Measurements from ENCODE around the gene SREBF1.

SREBF1 gene

DNA sequence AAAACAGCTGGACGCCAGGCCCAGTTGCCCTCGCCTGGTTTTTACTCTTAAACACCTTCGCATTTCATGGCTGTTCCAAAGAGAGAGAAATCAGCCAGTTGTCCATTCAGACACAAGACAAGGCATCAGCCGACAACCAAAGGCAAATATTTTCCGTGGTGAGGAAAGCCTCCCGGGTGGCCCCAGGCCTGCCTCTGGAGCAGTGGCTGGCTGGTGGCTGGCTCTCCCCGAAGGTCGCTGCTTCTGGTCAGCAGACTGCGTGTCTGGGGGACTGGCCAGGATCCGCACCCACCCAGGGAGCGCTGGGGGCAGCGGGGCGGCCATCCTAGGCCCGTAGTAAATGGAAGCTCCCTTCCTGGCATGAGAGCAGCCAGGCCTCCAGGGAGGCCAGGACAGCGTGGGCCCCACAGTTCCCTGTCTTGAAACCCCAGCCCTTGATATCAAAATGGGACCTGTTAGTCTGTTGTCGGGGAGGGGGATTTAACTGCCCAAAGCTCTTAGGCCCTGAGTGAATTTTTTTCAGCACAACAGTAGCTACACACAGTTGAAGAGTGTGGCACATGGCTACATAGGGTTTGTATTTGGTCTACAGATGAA is 57.7 kb downstream of the SREBF1 start:
- DNase-seq (ENCODE audit: low read depth), result no peak

- no peak for DNase-seq (ENCODE audit: low read depth)
These were observed 58.3 kb downstream of the SREBF1 start for GRCh38 chr17:17778308-17779014.

- no peak for DNase-seq (ENCODE audit: low read depth)
These were observed 59.9 kb downstream of the SREBF1 start for GRCh38 chr17:17776889-17777288.

GRCh38 chr17:17774009-17774881 is 62.5 kb downstream of the SREBF1 start:
- DNase-seq (ENCODE audit: low read depth), result no peak

DNA sequence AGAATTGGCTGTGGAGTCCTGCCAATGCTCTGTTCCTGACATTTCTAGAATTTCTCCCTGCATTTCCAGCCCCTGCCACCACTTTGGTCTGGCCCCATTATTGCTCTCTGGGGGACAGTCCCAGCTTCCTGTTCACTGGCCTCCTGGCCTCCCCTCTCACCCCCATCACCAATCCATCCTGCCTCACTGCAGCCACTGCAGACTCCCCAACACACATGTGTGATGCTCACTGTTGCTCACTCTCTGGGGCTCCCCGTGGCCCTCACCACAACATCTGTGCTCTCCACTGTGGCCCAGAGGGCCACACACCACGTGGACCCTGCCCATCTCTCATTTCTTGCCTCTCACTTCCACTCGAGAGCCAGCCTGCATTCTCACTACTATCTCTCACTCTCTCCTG is 64.6 kb downstream of the SREBF1 start:
- DNase-seq (ENCODE audit: low read depth), result no peak

DNA sequence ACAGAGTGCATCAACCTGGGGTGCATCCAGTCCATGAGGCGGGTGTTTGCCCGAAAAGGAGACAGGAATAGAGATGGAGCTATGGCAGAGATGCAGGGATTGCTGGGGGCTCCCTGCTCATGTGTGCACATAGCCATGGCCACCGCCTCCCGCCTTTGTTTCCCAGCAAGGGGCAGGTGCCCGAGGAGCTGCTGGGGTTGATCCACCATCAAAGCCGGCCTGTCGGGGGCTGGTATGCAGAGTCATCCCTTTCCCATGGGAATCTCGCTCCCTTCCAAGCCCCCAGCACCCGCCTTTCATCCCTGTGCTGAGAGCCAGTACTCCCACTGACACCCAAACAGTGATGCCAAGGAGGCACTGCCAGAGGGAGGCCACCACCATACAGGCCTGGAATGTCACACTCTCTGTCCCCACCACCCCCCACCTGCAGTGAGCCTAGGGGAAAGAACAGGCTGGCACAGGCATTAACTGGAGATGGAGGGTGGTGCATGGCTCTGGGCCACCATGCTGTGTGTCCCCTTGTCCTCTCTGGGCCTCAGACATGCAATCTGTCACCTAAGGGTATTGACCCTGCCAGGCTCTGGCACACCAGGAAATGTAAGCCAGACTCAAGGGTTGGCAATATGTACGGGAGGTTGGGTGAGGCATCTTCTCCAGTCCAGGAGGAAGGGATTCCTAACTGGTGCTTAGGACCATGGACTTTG is 65.1 kb downstream of the SREBF1 start:
- DNase-seq (ENCODE audit: low read depth), result no peak

DNA sequence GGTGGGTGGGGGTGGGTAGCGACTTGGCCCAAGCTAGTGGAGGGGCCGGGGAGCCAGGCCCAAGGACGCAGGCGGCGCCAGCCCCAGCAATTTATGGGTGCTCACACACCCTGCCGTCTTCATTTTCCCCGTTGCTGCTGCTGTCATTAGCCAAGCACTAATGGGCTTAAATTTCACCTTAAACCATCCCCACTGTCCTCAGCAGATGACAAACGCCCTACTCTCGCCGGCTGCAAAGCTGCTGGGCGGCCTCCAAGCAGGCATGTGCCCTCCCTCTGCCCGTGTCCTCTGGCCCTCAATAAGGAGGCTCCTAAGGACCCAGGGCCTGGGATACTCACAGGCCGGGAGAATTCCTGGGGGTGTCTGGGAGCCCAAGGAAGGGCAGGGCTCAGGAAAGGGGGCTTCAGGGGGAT is 66.1 kb downstream of the SREBF1 start:
- DNase-seq (ENCODE audit: low read depth), result no peak

DNA sequence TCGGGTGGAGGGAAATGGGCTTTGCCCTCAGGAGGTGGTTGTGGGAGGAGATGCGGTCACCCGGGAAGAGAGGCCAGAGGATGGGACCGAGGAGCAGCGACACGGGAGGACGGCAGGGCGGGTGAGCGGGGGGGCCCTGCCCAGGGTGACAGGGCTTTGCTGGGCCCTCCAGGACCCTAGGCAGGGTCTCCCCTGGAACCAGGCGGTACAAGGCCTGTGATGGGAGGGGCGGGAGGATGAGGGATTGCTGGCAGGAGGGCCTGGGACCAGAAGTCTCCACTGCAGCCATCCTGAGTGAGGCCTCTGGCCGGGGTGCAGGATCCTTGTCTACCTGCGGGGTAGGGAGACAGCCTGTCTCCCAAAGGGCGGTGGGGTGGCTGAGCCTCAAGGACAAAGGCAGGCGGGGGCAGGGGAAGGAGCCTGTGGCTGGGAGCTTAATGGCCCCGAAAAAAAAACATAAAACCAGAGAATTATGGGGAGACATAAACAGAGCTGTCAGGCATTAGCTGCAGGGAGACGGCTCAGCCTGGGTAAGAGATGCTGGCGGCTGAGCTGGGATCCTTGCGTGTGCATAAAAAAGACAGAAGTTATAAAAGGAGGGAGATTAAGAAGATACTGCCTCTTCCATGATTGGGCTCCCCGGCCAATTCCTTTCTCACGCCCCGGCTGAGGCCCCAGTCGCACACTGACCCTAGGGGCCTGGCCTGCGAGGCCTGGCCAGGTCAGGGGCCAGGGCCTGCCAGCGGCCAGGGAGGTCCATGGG is 66.7 kb downstream of the SREBF1 start:
- DNase-seq (ENCODE audit: low read depth), result no peak

- no peak for DNase-seq (ENCODE audit: low read depth)
These were observed 68.2 kb downstream of the SREBF1 start for GRCh38 chr17:17768424-17769088.

- no peak for DNase-seq (ENCODE audit: low read depth)
These were observed 68.8 kb downstream of the SREBF1 start for GRCh38 chr17:17767887-17768418.

DNA sequence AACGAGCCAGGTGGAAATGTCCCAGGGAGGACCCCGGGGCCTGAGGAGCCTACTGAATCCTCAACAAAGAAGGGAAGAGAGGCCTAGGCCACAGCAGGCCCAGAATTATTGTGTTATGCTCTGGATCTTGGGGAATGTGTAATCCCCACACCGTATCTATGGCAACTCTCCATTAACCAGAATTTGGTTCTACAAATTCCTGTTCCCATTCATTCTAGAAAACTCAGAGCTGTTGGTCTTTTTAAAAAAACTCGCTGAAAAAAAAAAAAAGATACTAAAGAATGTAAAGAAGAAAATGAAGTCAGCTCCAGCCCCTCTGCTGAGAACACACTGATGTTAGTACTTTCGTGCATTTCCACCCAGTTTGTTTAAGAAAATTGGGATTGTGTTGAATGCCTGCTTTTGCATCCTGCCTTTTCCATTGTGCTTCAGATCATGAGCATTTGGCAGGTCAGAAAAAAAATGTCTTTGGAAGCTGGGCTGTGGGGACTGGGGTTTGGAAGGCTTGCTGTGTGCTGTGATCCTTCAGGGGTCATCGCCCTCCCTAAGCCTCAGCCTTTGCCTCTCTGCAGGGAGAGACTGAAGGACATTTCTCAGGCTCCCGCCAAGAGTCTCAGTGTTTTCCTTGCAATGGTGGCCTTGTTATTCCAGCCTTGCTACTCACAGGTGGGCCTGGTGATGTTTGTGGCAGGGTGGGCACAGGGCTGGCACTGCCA is 69.5 kb downstream of the SREBF1 start:
- no peak for DNase-seq (ENCODE audit: low read depth)

- no peak for DNase-seq (ENCODE audit: low read depth)
These were observed 70.1 kb downstream of the SREBF1 start for GRCh38 chr17:17766744-17767120.

DNA sequence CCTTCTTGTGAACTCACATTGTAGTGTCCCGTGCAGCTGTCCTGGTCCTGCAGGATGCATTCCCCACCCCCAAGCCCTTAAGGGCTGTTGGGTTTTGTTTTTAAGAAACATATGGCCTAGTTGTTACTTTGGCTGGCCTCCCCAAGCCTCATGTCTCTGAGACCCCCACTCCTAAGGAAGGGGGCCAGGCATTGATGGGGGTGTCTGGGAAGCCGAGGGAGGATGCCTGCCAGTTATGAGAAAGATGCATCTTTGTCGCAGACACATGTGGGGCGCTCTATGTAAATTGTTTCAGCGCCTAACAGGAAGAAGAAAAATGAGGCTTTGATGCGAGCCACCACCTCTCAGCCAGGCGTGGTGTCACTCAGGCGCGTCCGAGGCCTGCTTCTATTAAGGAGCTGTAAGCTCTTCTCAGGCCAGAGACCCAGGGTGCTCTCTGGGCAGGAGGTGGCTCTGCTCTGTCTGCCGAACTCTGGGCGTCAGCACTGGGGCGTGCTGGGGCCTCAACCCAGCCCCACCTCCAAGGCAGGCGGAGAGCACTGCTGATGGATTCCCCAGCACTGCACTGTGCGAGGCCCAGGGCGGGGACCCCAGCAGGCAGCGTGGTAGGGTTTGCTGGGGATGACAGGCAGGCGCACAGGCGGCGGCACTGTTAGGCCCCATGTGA is 70.6 kb downstream of the SREBF1 start:
- DNase-seq (ENCODE audit: low read depth), result no peak

- DNase-seq (ENCODE audit: low read depth), result no peak
These were observed 71.3 kb downstream of the SREBF1 start for GRCh38 chr17:17765359-17766076.

DNA sequence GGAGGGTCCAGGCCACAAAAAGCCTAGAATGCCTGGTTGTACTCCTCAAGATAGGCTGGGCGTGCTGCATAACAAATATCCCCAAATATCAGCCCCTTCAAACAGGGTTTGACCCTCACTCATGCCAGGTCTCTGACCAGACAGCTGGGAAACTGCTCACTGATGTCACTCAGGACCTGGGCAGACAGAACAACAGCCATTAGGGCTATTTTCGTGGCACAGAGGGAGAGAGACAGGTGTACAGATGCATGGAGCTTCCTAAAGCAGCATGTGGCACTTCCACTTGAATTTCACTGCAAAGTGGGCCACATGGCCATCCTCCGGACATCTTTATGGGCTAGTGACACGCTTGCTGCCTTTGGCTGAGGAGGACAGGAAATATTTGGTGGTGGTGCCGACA is 73.1 kb downstream of the SREBF1 start:
- DNase-seq (ENCODE audit: low read depth), result no peak

GRCh38 chr17:17763136-17763535 is 73.7 kb downstream of the SREBF1 start:
- DNase-seq (ENCODE audit: low read depth), result no peak

DNA sequence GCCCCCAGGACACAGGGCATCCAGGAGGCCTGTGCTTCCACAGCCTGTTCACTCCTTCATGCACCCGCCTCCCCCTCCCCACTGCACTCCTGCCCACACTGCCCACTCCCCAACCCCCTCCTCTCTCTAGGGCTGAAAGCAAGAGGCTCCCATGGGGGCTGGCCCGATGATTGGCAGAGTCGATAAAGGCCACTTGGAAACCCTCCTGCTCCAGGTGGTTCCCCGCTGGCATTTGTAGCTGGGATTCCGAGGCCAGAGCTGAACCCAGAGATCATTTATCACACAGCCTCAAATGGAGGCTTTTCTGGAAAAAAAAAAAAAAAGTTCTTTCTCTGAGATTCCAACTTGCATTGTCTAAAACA is 74.1 kb downstream of the SREBF1 start:
- no peak for DNase-seq (ENCODE audit: low read depth)
